ENCODE results near the gene PGLYRP4. TPM values are rescaled to one million over a fixed set of nuclear protein-coding genes. Genes with fewer than 3 reads are reported as not detected.

PGLYRP4 gene
- total and polyA plus RNA-seq, 11 donors, result not detected

- peaks cover 0 to 60% (median 0%) of the 10 kb centered on the region in 12 donors for H3K4me1 ChIP-seq
- intact Hi-C loops (cut with DNase I), result no loop called here
Measured at GRCh38 chr1:153365696-153366095, 17.1 kb upstream of the PGLYRP4 start.

GRCh38 chr1:153364766-153365666 is 16.4 kb upstream of the PGLYRP4 start:
- Histone ChIP-seq H3K27me3 (no peaks in the 10 kb centered on the region), H3K36me3 (no peaks in the 10 kb centered on the region), H3K4me3 (no peak overlapping the region), H3K4me1 (peaks cover 0 to 67% (median 0%) of the 10 kb centered on the region in 12 donors), H3K9me3 (no peaks in the 10 kb centered on the region), H3K27ac (no peak overlapping the region)
- intact Hi-C loops (cut with DNase I), result no loop called here
- ATAC-seq (no peak), DNase-seq (no peak)
- TF ChIP-seq POLR2A (IDR thresholded peaks at IDR 0.05) (no peak), CTCF (IDR thresholded peaks at IDR 0.05) (no peak)
- 77 to 83% (median 80%) methylated on average over 12 of the region's 12 CpGs for WGBS, 4 donors

More at GRCh38 chr1:153365696-153366095, 17.1 kb upstream of the PGLYRP4 start:
- DNase-seq (no peak), ATAC-seq (no peak)
- H3K4me3 ChIP-seq, result no peak overlapping the region
- H3K27ac ChIP-seq, result no peak overlapping the region
- WGBS, 4 donors, result 63 to 70% (median 66%) methylated on average over 8 of the region's 8 CpGs
- H3K36me3 ChIP-seq, result no peaks in the 10 kb centered on the region
- no peaks in the 10 kb centered on the region for H3K9me3 ChIP-seq
- no peak for TF ChIP-seq POLR2A (IDR thresholded peaks at IDR 0.05)
- TF ChIP-seq CTCF (IDR thresholded peaks at IDR 0.05), result no peak
- no peaks in the 10 kb centered on the region for H3K27me3 ChIP-seq

- no peak overlapping the region for H3K27ac ChIP-seq
Measured at GRCh38 chr1:153364156-153364555, 15.5 kb upstream of the PGLYRP4 start.

GRCh38 chr1:153363641-153364040 is 15.0 kb upstream of the PGLYRP4 start:
- Histone ChIP-seq H3K36me3 (no peaks in the 10 kb centered on the region), H3K27ac (no peak overlapping the region), H3K4me3 (no peak overlapping the region), H3K27me3 (no peaks in the 10 kb centered on the region), H3K9me3 (no peaks in the 10 kb centered on the region), H3K4me1 (peaks cover 0 to 71% (median 0%) of the 10 kb centered on the region in 12 donors)
- ATAC-seq (no peak), DNase-seq (no peak)
- TF ChIP-seq CTCF (IDR thresholded peaks at IDR 0.05) (no peak), POLR2A (IDR thresholded peaks at IDR 0.05) (no peak)
- intact Hi-C loops (cut with DNase I), result no loop called here
- 68 to 82% (median 76%) methylated on average over 3 of the region's 3 CpGs for WGBS, 4 donors

More at GRCh38 chr1:153364156-153364555, 15.5 kb upstream of the PGLYRP4 start:
- no peak for ATAC-seq
- intact Hi-C loops (cut with DNase I), result no loop called here
- TF ChIP-seq POLR2A (IDR thresholded peaks at IDR 0.05), result no peak
- Histone ChIP-seq H3K36me3 (no peaks in the 10 kb centered on the region), H3K27me3 (no peaks in the 10 kb centered on the region), H3K4me1 (peaks cover 0 to 71% (median 0%) of the 10 kb centered on the region in 12 donors), H3K4me3 (no peak overlapping the region), H3K9me3 (no peaks in the 10 kb centered on the region)
- DNase-seq, result no peak

Data from heart left ventricle (tissue), 16 donors.